Body of pancreas (tissue), 4 donors: ENCODE results near the gene TENT4B.

Experiments used
- CTCF ChIP-seq, 7 experiments: fragments of 450-650 bp in 4 of 7; fragments of 200-600 bp in 3 of 7; sonication (generic) in 3 of 7; IDR thresholded peaks; one replicate each; pipeline ENCODE4 v1.5.1; 2016 to 2019; ENCODE audit warnings: antibody characterized with exemption in 7 of 7
- POLR2A ChIP-seq, 3 donors: fragments of 450-650 bp; IDR thresholded peaks; one replicate each; pipeline ENCODE4 v1.6.1; 2016; ENCODE audit warnings: antibody characterized with exemption in 3 of 3, mild to moderate bottlenecking in 2 of 3

DNA sequence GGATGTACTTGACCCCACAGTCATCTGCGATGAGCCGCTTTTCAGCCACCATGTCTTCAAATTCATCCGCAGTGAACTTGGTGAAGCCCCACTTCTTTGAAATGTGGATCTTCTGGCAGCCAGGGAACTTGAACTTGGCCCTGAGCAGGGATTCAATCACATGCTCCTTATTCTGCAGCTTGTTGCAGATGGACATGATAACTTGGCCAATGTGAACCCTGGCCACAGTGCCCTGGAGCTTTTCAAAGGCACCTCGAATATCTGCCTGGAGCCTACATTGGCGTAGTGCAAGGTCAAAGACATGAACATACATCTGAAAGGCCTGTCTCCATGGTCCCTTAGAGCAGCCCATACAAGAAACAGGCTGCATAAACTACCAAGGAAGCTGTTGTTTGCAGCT, 1.8 kb upstream of the TENT4B start:
- TF ChIP-seq POLR2A (IDR thresholded peaks at IDR 0.05) = no peak
- TF ChIP-seq CTCF (IDR thresholded peaks at IDR 0.05) = no peak
